Inferior parietal cortex (tissue), 1 donor: Measurements from ENCODE around the gene TRABD2B.

Experiments
- DNase-seq: peaks from one replicate; pipeline ENCODE4 v3.0.0-alpha.2; 2016; ENCODE audit errors: extremely low spot score

TRABD2B gene

GRCh38 chr1:47796626-47797025 lies 200.6 kb downstream of the TRABD2B start:
- DNase-seq = no peak

DNA sequence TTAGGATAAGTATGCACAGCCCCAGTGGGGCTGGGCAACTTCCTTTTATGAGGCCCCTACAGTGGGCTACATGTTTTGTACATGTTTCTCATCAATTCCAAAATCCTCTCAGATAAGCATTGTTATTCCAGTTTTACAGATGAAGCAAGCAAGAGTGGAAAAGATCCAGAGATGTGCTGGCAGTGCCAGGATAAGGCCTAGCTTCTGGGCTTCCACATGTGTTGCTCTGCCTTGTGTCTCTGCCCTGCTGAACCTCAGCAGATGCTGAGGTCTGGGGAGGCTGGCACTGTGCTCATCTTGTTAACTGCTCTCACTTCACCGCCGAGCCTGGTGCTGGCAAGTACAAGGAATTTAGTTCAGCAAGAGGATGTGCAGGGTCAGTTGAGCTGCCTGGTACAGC lies 202.1 kb downstream of the TRABD2B start:
- DNase-seq = no peak

GRCh38 chr1:47794530-47794929 lies 202.7 kb downstream of the TRABD2B start:
- no peak for DNase-seq

DNA sequence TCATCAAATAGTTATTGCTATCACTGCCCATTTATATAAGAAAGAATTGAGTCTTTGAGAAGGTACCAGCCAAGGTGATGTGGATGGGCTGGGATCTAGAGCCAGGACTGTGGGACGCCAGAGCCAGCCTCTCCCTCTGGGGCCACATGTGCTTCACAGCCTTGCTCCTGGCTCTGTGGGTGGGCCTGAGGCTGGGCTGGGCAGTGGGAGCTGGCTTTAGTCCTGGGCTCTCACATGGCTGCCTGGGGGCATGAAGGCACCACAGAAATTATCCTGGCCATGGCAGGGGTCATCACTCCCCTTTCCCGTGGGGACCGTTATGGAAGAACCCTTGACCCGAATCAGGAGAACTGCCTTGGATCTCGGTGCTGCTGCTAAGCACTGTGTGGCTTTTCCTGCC lies 203.1 kb downstream of the TRABD2B start:
- DNase-seq = no peak

DNA sequence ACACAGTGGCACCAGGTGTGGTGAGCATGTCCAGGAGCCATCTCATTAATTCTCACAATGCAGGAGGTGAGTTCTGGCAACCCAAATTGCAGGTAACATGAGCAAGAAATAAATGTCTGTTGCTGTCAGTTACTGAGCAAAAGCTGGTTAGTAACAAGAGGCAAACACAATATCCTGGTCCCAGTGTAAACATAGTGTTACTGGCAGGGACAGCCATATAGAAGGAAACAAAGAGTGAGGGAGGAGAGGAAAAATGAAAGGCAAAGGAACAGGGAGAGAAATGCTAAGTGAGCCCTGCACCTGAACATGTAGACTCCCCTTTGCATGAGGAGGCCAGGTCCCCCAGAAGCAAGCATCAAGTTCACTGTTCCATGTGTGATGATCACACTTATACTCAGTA lies 203.6 kb downstream of the TRABD2B start:
- no peak for DNase-seq

DNA sequence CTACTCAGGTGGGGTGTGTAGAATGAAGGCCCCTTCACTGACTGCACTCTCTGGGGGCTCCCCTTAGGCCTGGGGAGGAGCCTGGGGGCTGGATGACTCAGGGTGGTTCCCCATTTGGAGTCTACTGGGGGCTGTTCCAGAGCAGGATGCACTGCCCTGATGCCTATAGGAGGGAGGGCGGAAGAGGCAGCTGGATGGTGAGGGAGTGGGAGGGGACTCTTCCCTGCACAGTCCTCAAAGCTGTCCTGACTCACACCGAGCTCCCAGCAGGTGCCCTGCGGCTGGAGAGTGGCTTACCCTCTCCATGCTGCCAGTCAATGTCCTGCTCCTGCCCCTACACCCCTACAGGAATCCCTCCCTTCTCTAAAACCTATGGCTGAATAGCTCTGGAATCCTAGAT lies 204.4 kb downstream of the TRABD2B start:
- no peak for DNase-seq

DNA sequence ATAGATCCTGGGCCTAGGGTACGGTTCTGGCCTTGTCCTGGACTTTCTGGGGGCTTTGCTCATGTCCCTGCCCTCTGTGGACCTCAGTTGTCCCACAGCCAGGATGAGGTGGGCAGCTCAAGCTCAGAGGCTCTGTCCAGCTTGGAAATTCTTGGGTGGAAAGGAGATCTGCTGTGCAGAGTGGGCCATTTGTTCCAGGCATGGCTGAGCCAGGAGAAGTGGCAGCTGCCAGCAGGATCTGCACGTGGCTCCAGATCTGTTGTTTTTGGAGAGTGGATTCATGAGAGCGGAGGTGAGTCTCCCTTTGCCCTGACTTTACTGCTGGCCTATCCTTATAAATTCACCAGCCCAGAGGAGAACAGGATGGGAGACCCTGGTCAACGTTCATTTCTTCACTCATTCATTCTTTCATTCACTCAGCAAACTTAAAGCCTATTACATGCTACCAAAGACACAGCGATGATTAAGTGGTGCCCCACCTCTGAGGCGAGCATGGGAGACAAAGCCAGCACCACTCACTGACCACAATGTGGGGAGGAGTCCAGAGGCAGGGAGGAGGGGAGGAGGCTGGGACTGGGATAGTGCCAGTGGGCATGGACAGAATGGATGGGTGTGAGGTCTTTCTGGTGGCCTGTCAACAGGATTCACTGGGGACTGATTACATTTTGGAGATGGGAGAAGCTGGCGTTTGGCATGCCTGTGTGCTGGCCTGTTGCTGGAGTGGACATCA lies 205.1 kb downstream of the TRABD2B start:
- no peak for DNase-seq

- no peak for DNase-seq
Observed at GRCh38 chr1:47788761-47789160, 208.4 kb downstream of the TRABD2B start.

DNA sequence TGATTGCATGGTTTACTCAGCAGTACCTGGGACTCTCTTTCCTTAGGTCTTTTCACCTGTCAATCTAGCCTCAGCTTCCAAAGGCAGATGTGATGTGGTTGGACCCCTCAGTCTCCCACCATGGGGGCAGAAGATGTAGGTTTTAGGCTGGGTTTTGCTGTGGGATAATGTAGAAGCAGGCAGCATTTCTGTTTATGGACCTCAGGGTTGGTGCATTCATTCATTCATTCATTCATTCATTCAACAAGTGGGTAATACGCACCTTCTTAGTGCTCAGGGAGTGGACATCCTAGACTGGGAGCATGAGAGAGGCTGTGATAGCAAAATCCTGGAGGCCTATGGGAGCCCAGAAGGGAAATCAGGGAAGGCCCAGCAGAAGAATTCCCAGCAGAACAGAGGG lies 209.6 kb downstream of the TRABD2B start:
- no peak for DNase-seq

DNA sequence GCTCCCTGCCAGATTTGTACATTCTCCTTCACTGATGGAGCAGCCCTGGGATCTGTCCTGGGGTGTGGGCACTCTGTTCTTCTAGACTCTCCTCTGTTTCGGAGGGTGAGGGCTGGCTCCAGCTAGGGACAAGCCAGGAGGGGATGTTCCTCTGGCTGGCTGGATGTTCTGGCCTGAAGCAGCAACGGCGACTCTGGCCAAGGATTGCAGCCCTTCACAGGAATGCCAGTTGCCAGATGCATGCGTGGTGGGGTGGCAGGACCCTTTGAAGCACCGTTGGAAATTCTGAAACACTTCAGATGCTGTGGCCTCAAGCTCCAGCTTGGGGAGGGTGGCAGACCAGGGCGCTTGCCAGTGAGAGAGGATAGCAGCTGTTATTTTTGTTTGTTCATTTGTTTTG lies 210.9 kb downstream of the TRABD2B start:
- no peak for DNase-seq

DNA sequence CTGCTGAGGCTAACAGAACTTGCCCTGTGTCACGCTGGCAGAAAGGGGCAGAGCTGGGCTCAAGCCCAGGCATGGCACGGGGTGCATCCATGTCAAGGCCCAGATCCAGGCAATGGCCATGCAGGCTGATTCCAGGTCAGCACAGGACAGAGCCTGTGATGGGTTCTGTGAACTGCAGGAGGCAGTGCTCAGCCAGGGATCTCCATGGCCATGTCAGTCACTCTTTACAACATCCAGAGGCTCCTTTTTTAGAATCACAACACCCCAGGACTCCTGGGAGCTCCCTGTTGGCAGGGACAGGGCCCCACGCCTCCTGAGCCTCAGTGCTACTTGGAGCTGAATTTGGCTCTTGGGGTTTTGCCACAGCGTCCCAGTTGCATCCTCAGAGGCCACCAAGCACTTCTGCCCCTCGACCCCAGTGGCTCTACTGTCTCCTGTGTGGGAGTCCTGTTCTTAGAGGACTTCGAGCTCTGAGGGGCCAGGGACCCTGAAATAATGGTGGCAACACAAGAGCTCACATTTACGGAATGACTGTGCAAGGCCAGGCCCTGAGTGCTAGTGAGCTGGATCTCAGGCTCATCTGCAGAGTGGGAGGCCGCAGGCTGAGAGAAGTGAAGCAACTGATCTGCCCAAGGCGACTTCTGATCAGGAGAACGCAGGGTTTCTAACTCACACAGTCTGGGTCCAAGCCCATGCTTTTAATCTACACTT lies 211.5 kb downstream of the TRABD2B start:
- DNase-seq = no peak

- DNase-seq = no peak
Observed at GRCh38 chr1:47785118-47785517, 212.1 kb downstream of the TRABD2B start.

DNA sequence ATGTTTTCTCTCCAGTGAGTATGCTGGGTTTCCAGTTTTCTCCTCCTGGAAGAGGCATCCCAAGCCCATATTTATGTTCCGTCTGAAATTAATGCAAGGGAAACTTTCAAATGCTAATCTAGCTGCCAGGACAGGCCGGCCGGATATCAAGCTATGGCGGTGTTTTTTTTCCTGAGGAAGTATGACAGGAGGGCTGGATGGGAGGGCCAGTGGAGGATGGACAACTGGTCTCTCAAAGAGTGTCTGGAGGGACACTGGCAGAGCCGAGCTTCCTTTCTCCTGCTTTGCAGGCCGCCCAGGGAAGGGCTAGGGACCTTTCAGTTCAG lies 212.7 kb downstream of the TRABD2B start:
- no peak for DNase-seq

DNA sequence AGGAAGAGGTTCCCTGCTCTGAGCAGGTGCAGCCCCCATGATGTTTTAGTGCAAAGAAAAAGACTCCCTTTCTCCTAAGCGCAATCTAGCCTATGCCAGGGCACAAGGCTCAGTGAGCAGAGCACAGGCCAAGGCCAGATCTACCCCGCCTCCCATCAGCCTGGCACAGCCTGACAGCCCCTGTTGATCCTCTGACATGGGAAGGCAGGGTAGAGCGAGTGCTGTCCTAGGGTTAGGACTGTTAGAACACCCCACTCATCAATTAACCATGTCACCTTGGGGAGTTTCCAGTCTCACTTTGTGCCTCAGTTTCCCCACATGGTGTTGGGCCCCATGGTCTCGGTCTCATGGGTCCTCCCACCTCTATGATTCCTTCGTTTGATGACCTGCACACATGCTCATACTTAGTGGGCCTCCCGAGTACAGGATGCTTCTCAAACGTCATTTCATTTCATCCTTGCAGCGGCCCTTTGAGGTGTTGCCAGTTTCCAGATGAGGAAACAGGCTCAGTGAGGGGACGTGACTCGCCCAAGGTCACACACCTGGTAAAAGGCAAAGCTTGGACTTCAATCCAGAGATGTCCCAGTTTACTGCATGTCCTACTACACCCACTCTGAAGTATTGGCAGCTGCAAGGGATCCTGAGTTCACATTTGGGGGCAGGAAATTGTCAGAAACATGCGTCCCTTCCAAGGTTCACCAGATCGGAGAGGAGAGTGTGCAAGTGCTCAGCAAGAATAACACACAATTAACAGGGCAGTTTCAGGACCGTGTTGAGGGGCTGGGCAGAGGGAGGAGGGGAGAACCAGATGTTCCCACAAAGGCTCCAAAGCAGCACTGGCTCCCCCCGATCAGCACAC lies 213.3 kb downstream of the TRABD2B start:
- DNase-seq = no peak

DNA sequence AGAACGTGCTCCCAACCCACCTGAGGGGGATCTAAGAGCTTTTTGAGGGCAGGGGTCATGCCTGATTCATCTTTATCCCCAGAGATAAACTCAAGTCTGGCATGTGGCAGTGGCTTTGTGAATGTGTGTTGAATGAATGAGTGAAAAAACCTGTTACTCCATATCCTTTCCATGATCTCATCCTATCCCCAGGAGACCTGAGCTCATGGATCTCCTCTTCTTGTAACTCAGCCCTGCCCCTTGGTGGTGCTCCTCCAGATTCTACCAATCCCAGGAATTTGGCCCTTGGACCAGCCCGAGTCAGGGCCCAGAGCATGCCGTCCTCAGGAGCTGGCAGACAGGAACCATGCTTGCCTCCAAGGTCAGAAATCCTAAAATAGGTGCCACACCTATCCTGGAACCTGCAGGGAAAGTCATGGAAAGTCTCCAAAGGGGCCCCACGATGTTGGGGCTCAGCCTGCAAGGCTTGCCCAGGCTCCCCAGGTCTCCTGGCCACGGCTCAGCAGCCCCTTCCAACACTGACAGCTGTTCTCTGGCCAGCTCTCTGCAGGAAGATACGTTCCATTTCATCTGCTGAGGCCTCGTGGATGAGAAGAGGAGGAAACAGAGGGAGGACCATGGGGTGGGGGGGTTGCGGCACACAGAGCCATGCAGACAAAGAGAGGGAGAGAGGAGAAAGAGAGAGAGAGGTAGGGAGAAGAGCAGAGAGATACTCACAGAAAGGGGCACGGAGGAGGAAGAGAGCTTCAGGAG lies 214.6 kb downstream of the TRABD2B start:
- DNase-seq = no peak

DNA sequence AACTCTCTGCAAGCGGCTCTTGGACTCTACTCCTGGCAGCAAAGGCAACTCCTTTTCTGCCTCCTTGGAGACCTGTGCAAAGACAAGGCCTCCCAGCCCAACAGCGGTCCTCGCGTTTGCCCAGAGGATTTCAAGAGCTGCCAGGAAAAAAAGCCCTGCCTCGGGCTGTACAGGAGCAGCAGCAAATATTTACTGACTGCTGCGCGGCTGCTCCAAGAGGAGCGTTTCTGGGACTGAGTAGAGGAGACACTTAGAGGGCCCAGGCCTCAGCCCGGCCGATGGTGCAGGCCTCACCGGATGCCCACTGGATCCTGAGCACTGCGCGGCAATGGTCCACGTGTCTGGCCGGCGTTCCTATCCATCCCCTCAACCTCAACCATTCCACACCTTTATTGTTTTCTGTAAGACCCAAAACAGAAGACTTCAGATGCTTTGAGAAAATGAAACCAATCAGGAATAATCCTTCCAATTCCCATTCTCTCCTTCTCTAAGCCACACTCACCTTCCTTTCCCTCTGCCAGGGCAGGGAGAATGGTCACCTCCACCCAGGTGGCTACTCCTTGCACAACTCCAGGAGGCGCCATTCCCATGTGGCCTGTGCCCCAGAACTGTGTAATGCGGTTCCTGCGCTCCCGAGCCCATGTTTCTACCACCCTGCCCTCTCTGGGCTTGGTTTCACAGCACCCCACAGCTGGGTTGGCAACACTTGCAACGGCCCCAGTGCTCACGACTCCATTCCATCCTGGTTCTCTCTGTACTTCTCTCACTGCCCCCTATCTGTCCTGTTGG lies 215.8 kb downstream of the TRABD2B start:
- no peak for DNase-seq

DNA sequence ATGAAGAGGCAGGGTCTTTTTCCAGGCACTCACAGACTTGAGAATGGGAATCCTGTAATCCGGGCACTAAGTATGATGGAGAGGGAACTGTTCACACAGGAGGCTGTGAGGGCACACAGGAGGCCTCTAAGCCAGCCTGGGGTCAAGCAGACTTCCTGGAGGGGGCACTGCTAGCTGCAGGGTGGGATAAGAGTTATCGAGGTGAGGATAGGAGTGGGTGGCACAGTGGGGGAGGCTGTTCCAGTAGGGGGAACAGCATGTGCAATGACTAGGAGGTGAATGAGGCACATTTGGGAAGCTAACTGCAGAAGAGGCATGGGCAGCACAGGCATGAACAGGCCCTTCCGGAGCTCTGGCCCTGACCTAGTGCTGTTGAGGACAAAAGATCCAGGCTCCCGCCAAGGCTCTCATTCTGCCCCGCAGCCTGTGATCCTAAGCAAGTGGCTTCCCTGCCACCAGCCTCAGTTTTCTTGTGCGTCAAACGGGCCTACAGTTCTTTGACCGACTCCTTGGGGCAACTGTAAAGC lies 216.7 kb downstream of the TRABD2B start:
- no peak for DNase-seq

- no peak for DNase-seq
Observed at GRCh38 chr1:47779613-47780012, 217.6 kb downstream of the TRABD2B start.

DNA sequence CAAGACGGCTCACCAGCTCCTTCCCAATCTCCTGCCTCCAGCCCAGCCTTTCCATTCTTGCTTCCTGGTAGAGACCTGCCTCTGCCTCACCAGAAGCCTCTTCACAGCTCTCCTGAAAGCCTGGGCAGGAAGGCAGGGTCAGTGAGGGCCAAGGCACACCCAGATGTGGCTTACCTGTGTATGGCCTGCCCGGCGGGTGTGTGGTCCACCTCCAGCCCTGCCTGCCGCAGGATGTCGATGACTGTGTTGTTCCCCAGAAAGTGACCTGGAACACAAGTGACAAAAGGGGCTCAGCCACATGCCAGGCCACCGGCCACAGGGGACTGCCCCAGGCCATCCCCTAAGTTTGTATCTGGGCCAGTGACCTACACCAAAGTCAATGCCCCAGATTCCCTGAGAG lies 218.9 kb downstream of the TRABD2B start:
- DNase-seq = no peak

DNA sequence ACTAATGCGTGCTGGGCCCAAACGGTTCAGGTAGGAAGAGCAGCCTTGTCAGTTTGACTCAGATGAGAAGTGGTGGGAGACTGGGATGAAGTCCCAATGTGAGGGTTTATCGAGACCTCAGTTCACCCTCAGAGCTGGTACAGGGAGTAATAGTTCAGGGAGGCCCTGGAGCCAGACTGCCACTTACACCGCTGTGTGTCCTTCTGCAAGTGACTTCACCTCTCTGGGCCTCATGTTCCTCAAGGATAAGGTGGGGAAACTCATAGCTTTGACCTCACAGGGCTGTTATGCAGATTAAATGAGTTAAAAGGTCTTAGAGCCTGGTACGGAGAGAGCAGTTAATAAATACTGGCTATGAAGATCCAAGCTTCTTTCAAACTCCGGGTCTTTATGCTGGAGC lies 219.9 kb downstream of the TRABD2B start:
- no peak for DNase-seq

DNA sequence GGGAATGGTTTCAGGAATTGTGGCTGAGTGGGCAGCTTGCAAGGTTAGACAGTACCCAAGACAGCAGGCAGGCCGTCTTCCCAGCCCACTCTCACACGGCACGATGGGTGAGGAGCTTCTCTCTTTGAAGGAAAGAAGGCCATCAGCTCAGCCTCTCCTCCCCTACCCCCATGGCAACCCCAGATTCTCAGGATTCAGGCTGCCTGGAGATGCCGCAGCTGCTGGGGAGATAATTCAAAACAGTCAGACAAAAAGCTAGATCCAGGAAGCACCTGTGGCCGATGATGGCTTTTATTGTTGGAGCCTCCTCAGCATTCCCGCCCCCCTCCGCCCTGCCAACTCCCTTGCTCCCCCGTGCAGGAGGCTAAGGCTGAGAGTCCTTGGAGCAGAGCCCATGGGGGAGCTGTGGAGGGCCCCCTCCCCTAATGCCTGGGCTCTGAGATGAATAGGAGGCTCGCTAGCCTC lies 220.5 kb downstream of the TRABD2B start:
- no peak for DNase-seq
